Stimulated activated CD4-positive, alpha-beta T cell treated with anti-CD3 and anti-CD28 coated beads, Interleukin-12 subunit alpha, Interleukin-12 subunit beta, amount 100 ng/mL, for 48 hours (primary cell): ENCODE data around the gene RMC1.

Experiments used
- DNase-seq, 3 donors: peaks; one replicate each; pipeline ENCODE4 v3.0.0-alpha.2; 2020; ENCODE audit warnings: low read depth in 2 of 3, low spot score in 1 of 3

Gene RMC1

DNA sequence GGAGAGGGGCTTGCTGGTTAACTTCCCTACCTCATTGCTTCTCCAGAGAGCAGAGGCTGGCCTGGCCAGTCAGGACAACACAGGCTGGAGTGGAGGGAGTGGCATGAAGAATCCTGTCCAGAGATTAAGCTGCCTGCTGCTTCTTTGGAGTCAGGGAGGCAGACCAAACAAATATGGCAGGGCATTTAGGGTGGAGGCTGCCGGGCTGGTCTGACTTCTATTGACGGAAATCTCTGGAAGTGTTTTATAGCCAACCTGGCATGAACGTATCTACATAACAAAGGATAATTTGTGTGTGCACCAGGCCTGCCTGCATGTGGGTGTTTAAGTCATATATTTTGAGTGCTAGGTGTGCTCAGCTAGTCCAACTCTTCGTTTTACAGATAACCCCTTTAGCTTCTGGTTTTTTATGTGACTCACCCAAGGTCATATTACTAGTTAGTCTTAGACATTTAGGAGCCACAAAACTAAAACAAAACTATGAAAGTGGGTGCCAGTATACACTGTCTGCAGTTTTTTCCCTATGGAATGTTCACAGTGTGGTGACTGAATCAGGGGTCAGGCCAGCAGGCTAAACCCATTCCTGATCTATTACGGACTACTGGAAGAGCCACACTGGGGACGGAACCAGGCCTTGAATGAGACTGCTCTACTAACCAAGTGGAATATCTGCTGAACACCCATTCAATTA lies 77.5 kb downstream of the RMC1 start:
- no peak for DNase-seq
